GM23338 (cell line): ENCODE data around the gene RIOX2. TPM values are rescaled to one million over a fixed set of nuclear protein-coding genes. Genes with fewer than 3 reads are reported as not detected.

ENCODE experiments used
- ATAC-seq: fragments of 200-7000 bp; cut with Tn5 transposase; 3 replicates; pipeline ENCODE4 v1.9.1; 2020
- DNase-seq: peaks from one replicate; pipeline ENCODE4 v3.0.0-alpha.2; 2015; ENCODE audit warnings: low spot score
- H2AFZ ChIP-seq: fragments of 200-600 bp; sonication (generic); 2 replicates; pipeline ENCODE4 v1.8.0; 2016; ENCODE audit warnings: antibody characterized with exemption, mild to moderate bottlenecking, moderate library complexity
- H3F3A ChIP-seq: fragments of 200-600 bp; sonication (generic); replicated peaks from 2 replicates; pipeline ENCODE4 v1.8.0; 2017; ENCODE audit warnings: antibody characterized with exemption, mixed run types, low read depth
- H3K27ac ChIP-seq: fragments of 200-600 bp; sonication (generic); 2 replicates; pipeline ENCODE4 v1.6.1; 2016; ENCODE audit warnings: low read depth
- H3K27me3 ChIP-seq: fragments of 200-600 bp; sonication (generic); 2 replicates; pipeline ENCODE4 v1.8.0; 2016; ENCODE audit warnings: mild to moderate bottlenecking, mixed run types, moderate library complexity; ENCODE audit not compliant: insufficient read depth
- H3K36me3 ChIP-seq: fragments of 200-600 bp; sonication (generic); 2 replicates; pipeline ENCODE4 v1.8.0; 2016; ENCODE audit warnings: mild to moderate bottlenecking; ENCODE audit not compliant: insufficient read depth
- H3K4me1 ChIP-seq: fragments of 200-600 bp; sonication (generic); 2 replicates; pipeline ENCODE4 v1.8.0; 2016; ENCODE audit warnings: mild to moderate bottlenecking, moderate library complexity; ENCODE audit not compliant: insufficient read depth
- H3K4me2 ChIP-seq: fragments of 200-600 bp; sonication (generic); 2 replicates; pipeline ENCODE4 v1.7.1; 2017; ENCODE audit warnings: mixed run types
- H3K4me3 ChIP-seq: fragments of 200-600 bp; sonication (generic); 2 replicates; pipeline ENCODE4 v1.6.1; 2016; ENCODE audit warnings: mixed run types
- H3K79me2 ChIP-seq: fragments of 200-600 bp; sonication (generic); replicated peaks from 2 replicates; pipeline ENCODE4 v1.8.0; 2017; ENCODE audit warnings: mild to moderate bottlenecking; ENCODE audit not compliant: insufficient read depth
- H3K9me2 ChIP-seq: fragments of 200-600 bp; sonication (generic); 2 replicates; pipeline ENCODE4 v1.8.0; 2017; ENCODE audit not compliant: insufficient read depth
- H4K20me1 ChIP-seq: fragments of 200-600 bp; sonication (generic); replicated peaks from 2 replicates; pipeline ENCODE4 v1.8.0; 2017; ENCODE audit warnings: mild to moderate bottlenecking; ENCODE audit not compliant: insufficient read depth
- H3K27ac Mint-ChIP-seq: 2 replicates; pipeline ENCODE4 v1.8.0; 2020; ENCODE audit warnings: inconsistent platforms, mild to moderate bottlenecking, moderate library complexity, mixed read lengths
- H3K27me3 Mint-ChIP-seq: 3 replicates; pipeline ENCODE4 v1.8.0; 2022; ENCODE audit warnings: low read depth, mild to moderate bottlenecking, moderate library complexity, mixed read lengths, inconsistent platforms; ENCODE audit not compliant: insufficient read depth, poor library complexity
- H3K36me3 Mint-ChIP-seq: 3 replicates; pipeline ENCODE4 v1.8.0; 2021; ENCODE audit warnings: low read depth, mild to moderate bottlenecking, inconsistent platforms, moderate library complexity, mixed read lengths
- H3K4me1 Mint-ChIP-seq: 3 replicates; pipeline ENCODE4 v1.8.0; 2020; ENCODE audit warnings: mild to moderate bottlenecking, inconsistent platforms, mixed read lengths
- H3K4me3 Mint-ChIP-seq: 3 replicates; pipeline ENCODE4 v1.8.0; 2021; ENCODE audit warnings: moderate library complexity, mild to moderate bottlenecking, inconsistent platforms, mixed read lengths
- H3K9me3 Mint-ChIP-seq: 3 replicates; pipeline ENCODE4 v1.8.0; 2020; ENCODE audit warnings: moderate library complexity, mild to moderate bottlenecking, inconsistent platforms, mixed read lengths
- CREB1 ChIP-seq: fragments of 250-450 bp; sonication (Bioruptor Pico); IDR thresholded peaks from 2 replicates; pipeline ENCODE4 v1.5.0; 2020; ENCODE audit warnings: low read depth, mild to moderate bottlenecking, moderate library complexity
- CTCF ChIP-seq, 2 experiments: fragments of 200-600 bp in 1 of 2; sonication (generic) in 1 of 2; conservative IDR thresholded peaks; 2 replicates each; pipeline versions ENCODE4 v1.5.1 to v1.6.1; 2016 to 2017; ENCODE audit warnings: antibody characterized with exemption in 2 of 2, low read depth in 2 of 2, mild to moderate bottlenecking in 2 of 2, moderate library complexity in 1 of 2
- EZH2phosphoT487 ChIP-seq: fragments of 200-600 bp; sonication (generic); IDR thresholded peaks from one replicate; pipeline ENCODE4 v1.8.1; 2018; ENCODE audit warnings: antibody characterized with exemption; ENCODE audit not compliant: unreplicated experiment
- JUNB ChIP-seq: IDR thresholded peaks from one replicate; pipeline ENCODE4 v1.6.1; 2016; ENCODE audit warnings: antibody characterized with exemption; ENCODE audit not compliant: unreplicated experiment
- NANOG ChIP-seq: IDR thresholded peaks from 2 replicates; pipeline ENCODE4 v1.6.1; 2016; ENCODE audit warnings: antibody characterized with exemption, borderline replicate concordance
- POLR2AphosphoS5 ChIP-seq: IDR thresholded peaks from 2 replicates; pipeline ENCODE4 v1.6.1; 2016; ENCODE audit warnings: antibody characterized with exemption, low read depth
- ZNF331 ChIP-seq: fragments of 250-450 bp; sonication (Bioruptor Pico); IDR thresholded peaks from 2 replicates; pipeline ENCODE4 v1.5.0; 2020; ENCODE audit warnings: low read depth, mild to moderate bottlenecking, moderate library complexity
- ZNF462 ChIP-seq: fragments of 250-450 bp; sonication (Bioruptor Pico); IDR thresholded peaks from 2 replicates; pipeline ENCODE4 v1.5.0; 2020; ENCODE audit warnings: mild to moderate bottlenecking, moderate library complexity
- polyA plus RNA-seq: library from polyadenylated mRNA; unstranded; fragments of >200 nt; fragmentation: Nextera tagmentation; extraction: Ambion mirVana; gene quantifications from 2 replicates; pipeline ENCODE4 v1.2.1, GENCODE V29; 2016
- total RNA-seq: library from RNA; depleted of rRNA; stranded (reverse); fragments of >200 nt; shearing (Covaris generic); gene quantifications from 2 replicates; pipeline ENCODE4 v1.2.3, GENCODE V29; 2014
- TF ChIP-seq, protein P1 (sequence below): IDR thresholded peaks from 2 replicates; pipeline ENCODE4 v1.6.1; 2016; ENCODE audit warnings: antibody characterized with exemption

RIOX2 gene
- total and polyA plus RNA-seq, 2 experiments from 2014 or later: 9.0 to 10.7 TPM

- TF ChIP-seq NANOG (no peak), ZNF331 (CRISPR knock-in tag) (no peak)
- TF ChIP-seq, protein P1, sequence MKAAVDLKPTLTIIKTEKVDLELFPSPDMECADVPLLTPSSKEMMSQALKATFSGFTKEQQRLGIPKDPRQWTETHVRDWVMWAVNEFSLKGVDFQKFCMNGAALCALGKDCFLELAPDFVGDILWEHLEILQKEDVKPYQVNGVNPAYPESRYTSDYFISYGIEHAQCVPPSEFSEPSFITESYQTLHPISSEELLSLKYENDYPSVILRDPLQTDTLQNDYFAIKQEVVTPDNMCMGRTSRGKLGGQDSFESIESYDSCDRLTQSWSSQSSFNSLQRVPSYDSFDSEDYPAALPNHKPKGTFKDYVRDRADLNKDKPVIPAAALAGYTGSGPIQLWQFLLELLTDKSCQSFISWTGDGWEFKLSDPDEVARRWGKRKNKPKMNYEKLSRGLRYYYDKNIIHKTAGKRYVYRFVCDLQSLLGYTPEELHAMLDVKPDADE: no peak
Measured at GRCh38 chr3:97895216-97895615, 77.0 kb downstream of the RIOX2 start (continued).

DNA sequence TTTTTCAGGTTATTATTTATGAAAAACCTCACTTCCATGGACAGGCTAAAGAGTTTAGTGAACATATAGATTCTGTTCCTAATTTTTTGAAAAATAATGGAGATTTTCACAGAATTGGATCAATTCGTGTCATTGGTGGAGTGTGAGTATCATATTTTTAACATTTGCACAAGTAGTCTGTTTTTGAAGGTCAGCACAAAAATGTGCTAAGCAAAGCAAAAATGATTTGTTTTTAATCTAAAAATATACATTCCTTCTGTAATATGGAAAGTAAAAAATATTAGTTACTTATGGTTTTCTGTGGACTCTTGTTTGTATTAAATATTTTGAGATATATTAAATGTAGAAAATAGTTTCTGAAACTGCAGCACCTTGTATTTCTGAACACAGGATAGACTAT is 79.4 kb downstream of the RIOX2 start:
- Mint-ChIP-seq H3K27ac (no peak overlapping the region), H3K4me3 (no peak overlapping the region), H3K27me3 (no peaks in the 10 kb centered on the region), H3K4me1 (peaks cover 23% of the 10 kb centered on the region; the same call in 2 of the 3 replicates), H3K36me3 (no peaks in the 10 kb centered on the region), H3K9me3 (no peaks in the 10 kb centered on the region)
- Histone ChIP-seq H3K4me3 (no peak overlapping the region), H3K27ac (no peak overlapping the region), H3K27me3 (no peaks in the 10 kb centered on the region), H4K20me1 (no peaks in the 10 kb centered on the region), H3K4me1 (peaks cover 23% of the 10 kb centered on the region), H3K79me2 (no peaks in the 10 kb centered on the region), H3K36me3 (no peaks in the 10 kb centered on the region; the same call in 1 of the 2 replicates), H3K9me2 (no peaks in the 10 kb centered on the region), H3K4me2 (no peak overlapping the region), H2AFZ (no peak overlapping the region), H3F3A (no peaks in the 10 kb centered on the region)
- DNase-seq (no peak), ATAC-seq (no peak)
- TF ChIP-seq POLR2AphosphoS5: no peak
- no peak for TF ChIP-seq CREB1 (CRISPR knock-in tag)
- TF ChIP-seq, protein P1: no peak
- TF ChIP-seq ZNF462: no peak
- no peak for TF ChIP-seq NANOG
- TF ChIP-seq JUNB: no peak
- TF ChIP-seq EZH2phosphoT487: no peak
- TF ChIP-seq CTCF (conservative IDR thresholded peaks at IDR 0.05; ENCODE audit: low read depth in 2 of 2): no peak
- no peak for TF ChIP-seq ZNF331 (CRISPR knock-in tag)
